NCI-H748 treated with DMSO at 0.1 percent for 48 hours (cell line): ENCODE measurements around the gene TPSB2.
"Not testable (repeated sequence)": the region's sequence is repeated elsewhere in the genome, so short reads cannot be mapped to it uniquely, and the experiment has no call there.

Experiments used
- DNase-seq: peaks from one replicate; lab custom pipeline; 2025; lab: John Stamatoyannopoulos, UW

The TPSB2 gene

GRCh38 chr16:1199347-1200013 is 30.5 kb downstream of the TPSB2 start:
- no peak for DNase-seq

DNA sequence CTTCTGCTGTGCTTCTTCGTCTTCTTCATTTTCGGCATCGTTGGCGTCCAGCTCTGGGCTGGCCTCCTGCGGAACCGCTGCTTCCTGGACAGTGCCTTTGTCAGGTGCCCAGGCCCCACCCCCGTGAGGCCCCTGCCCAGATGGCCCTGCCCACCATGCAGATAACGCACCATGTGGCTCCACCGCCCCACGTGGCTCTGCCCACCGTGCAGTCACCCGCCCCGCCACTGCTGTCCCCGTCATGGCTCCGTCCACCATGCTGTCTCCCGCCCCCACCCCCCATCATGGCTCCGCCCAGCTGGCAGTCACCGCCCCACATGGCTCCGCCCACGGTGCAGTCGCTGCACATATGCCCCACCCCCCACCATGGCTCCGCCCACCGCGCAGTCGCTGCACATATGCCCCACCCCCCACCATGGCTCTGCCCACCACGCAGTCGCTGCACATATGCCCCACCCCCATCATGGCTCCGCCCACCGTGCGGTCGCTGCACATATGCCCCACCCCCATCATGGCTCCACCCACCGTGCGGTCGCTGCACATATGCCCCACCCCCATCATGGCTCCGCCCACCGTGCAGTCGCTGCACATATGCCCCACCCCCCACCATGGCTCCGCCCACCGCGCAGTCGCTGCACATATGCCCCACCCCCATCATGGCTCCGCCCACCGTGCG is 31.2 kb downstream of the TPSB2 start:
- DNase-seq = not testable (repeated sequence)

DNA sequence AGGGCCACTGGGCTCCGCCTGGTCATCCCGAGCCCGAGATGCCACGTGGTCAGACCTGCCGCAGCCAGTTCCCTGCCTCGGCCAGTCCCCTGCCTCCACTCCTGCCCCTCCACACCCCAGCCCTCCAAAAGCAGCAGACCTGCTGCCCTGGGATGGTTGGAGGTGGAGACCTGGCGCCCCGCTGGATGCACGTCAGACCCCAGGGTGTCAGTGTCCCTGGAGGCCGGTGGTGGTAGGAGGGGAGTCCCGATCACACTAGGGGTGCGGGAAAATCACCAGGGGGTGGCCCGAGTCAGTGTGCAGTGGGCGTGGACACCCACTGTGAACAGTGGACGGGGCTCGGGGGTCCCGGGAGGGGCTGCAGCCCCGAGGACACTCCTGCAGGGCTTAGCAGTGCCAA is 31.8 kb downstream of the TPSB2 start:
- DNase-seq = no peak

GRCh38 chr16:1197237-1197866 is 32.6 kb downstream of the TPSB2 start:
- DNase-seq = peak; percentile 61

DNA sequence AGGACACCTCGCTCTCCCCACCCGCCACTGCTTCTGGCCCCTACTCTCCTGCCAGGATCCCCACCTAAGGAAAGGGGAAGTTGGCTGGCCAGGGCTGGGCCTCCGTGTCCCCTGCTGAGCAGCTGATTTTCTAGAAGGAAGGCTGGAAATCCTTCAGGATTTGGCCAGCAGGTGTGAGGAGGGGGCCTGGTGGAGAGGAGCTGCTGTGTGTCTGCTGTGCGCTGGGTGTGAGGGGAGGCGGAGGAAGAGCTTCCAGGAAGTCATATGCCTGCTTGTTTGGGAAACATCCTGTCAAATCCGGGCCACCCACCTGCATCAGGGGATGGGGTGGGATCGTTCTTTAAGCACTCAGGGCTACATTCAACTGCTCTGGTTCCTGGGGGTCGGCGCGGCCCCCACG is 33.5 kb downstream of the TPSB2 start:
- no peak for DNase-seq

DNA sequence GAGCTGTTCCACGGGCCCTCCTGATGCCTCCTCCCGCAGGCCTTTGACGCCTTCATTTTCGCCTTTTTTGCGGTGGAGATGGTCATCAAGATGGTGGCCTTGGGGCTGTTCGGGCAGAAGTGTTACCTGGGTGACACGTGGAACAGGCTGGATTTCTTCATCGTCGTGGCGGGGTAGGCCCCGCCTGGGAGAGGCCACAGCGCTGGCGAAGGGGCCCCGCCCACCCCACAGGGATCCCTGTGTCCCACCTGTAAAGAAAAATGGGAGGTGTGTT is 34.7 kb downstream of the TPSB2 start:
- DNase-seq = no peak

GRCh38 chr16:1194665-1195392 is 35.2 kb downstream of the TPSB2 start:
- DNase-seq = no peak

GRCh38 chr16:1193825-1194581 is 36.0 kb downstream of the TPSB2 start:
- no peak for DNase-seq

GRCh38 chr16:1193143-1193824 is 36.7 kb downstream of the TPSB2 start:
- no peak for DNase-seq

DNA sequence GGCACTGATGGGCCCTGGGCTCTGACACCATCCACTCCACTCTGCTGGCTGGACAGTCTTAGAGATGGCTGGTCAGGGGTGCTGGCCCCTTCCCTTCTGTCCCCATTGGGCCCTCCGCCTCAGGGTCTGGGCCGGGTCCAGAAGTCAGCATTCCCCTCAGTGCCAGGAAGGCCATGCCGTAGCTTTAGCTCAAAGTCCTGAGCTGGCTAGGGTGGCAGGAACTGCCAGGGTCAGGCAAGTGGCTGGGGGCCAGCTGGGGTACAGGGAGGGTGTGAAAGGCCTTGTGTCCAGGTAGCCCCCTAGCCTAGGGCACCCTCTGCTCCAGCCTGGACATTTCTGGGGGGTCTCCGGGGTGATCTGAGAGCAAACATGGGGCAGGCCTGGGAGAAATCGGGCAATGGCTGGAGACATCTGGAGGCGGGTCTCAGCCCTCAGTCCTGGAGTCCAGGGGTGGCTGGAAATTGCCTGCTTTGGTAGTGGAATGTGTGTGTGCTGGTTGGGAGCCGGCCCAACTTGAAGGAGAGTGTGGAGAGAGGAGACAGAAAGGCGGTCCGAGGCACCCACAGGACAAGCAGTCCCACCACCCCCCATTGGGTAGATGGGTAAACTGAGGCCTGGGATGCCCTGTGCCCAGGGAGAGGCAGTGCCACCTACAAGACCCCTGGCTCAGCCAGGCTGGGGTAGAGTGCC is 37.5 kb downstream of the TPSB2 start:
- DNase-seq = no peak

DNA sequence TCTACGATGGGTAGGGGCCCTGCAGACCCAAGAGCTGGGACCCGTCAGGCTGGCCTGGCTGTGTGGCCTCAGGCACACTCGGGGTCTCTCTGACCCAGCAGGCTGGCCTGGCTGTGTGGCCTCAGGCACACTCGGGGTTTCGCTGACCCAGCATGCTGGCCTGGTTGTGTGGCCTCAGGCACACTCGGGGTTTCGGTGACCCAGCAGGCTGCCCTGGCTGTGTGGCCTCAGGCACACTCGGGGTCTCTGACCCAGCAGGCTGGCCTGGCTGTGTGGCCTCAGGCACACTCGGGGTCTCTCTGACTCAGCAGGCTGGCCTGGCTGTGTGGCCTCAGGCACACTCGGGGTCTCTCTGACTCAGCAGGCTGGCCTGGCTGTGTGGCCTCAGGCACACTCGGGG is 39.2 kb downstream of the TPSB2 start:
- not testable (repeated sequence) for DNase-seq

- no peak for DNase-seq
Observed at GRCh38 chr16:1189455-1189854, 40.5 kb downstream of the TPSB2 start.

- DNase-seq = no peak
Observed at GRCh38 chr16:1188432-1189189, 41.4 kb downstream of the TPSB2 start.

DNA sequence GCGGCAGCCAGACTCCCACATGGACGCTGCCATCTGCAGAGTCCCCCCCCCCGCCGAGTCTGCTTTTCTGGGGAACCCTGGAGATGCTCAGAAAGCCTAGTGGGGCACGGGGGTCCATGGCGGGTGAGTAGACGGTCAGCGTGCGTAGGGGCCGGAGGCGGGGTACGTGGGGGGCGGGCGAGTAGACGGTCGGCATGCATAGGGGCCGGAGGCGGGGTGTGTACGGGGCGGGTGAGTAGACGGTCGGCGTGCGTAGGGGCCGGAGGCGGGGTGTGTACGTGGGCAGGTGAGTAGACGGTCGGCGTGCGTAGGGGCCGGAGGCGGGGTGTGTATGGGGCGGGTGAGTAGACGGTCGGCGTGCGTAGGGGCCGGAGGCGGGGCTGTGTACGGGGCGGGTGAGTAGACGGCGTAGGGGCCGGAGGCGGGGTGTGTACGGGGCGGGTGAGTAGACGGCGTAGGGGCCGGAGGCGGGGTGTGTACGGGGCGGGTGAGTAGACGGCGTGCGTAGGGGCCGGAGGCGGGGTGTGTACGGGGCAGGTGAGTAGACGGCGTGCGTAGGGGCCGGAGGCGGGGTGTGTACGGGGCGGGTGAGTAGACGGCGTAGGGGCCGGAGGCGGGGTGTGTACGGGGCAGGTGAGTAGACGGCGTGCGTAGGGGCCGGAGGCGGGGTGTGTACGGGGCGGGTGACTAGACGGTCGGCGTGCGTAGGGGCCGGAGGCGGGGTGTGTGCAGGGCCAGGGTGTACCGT is 44.4 kb downstream of the TPSB2 start:
- DNase-seq = not testable (repeated sequence)

DNA sequence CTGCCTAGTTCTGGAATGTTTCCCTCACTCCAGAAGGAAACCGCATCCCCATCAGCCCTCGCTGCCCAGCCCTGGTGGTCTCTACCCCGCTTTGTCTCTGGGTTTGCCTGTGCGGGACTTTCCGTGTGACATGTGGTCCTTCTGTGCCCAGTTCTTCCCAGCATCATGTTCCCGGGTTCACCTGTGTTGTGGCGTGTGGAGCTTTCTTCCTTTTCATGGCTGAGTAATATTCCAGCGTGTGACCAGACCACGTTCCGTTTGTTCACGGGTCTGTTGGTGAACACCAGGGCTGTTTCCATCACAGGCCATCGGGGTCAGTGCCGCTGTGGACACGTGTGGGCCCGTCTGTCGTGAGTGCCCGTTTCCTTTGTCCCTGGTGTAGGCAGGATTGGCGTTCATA is 45.0 kb downstream of the TPSB2 start:
- DNase-seq = no peak

- DNase-seq = no peak
Observed at GRCh38 chr16:1184156-1184868, 45.7 kb downstream of the TPSB2 start.

DNA sequence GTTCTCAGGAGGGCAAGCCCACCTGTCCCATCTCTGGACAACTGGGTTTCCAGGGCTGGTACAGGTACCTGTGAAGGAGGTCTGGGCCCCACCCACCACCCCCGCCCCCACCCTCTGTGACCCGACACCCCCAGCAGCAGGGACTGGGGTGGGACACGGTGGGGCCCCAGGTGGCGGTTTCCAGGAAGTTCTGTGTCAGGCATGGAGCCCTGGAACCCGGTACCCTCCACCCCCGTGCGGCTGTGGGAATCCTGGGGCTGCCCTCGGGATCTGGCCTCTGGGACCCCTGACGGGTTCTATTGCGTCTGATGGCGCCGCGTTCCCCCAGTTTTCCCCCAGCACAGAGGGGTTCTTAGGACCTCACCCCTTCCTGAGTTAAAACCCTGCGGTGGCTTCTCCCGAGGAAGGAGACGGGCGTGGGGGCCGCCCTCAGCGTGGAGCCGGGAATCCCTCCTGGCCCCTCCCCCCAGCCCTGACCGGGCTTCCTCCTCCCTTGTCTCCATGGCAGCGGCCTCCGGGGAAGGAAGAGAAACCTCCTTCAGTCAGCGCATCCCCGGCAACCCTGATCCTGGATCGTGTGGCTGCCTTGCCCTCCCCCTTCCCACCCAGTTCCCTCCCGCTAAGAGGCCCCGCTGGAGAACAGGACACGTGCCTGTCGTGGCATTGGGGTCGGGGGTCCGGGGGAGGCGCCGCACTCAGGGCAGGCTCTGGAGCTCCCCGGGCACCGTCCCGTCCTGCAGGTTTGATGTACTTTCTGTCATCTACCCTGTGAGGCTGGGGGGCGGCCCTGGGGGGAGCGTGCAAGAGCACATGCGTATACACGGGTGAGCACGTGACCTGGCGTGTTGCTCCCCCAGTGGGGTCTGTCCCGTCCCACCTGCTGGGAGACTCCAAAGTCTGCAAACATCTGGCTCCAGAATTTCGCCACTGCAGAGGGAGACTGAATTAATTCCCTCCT is 46.8 kb downstream of the TPSB2 start:
- peak; percentile 0 for DNase-seq

DNA sequence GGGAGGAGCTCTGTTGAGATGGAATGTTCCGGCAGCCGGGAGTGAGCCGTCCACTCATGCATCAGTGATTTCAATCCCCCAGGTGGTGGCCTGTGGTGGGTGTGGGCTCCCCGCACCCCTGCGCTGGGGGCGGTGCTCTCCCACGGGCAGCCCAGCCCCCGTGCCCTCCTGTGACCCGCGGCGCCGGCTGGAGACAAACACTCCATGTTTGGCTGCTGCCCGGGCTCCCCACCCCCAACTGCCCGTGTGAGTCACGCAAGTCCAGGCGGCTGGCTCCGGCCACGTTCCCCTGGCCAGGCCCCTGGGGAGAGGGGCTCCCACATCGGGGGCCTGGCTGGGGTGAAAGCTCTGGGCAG is 47.7 kb downstream of the TPSB2 start:
- DNase-seq = no peak
